IPS DF 4.7 (cell line): ENCODE results near the gene GGT5.
"Not testable (repeated sequence)": the region's sequence is repeated elsewhere in the genome, so short reads cannot be mapped to it uniquely, and the experiment has no call there.

Source experiments
- DNase-seq: peaks from one replicate; pipeline ENCODE4 v3.0.0-alpha.2; 2013; ENCODE audit warnings: low spot score; ENCODE audit errors: extremely low read depth

The GGT5 gene

GRCh38 chr22:24245030-24245431 is at the start of gene GGT5:
TSS of gene GGT5 (minus strand) at chr22:24245082. CDS start at chr22:24244725, 357 bp downstream.
- not testable (repeated sequence) for DNase-seq

- DNase-seq: not testable (repeated sequence)
Observed at GRCh38 chr22:24292202-24292830, 47.4 kb upstream of the GGT5 start.

- DNase-seq: no peak
Observed at GRCh38 chr22:24291515-24292201, 46.8 kb upstream of the GGT5 start.

- DNase-seq: no peak
Observed at GRCh38 chr22:24290459-24290858, 45.6 kb upstream of the GGT5 start.

GRCh38 chr22:24289741-24290163 is 44.9 kb upstream of the GGT5 start:
- DNase-seq: no peak

- no peak for DNase-seq
Observed at GRCh38 chr22:24289114-24289513, 44.2 kb upstream of the GGT5 start.

- not testable (repeated sequence) for DNase-seq
Observed at GRCh38 chr22:24287801-24288200, 42.9 kb upstream of the GGT5 start.

- DNase-seq: not testable (repeated sequence)
Observed at GRCh38 chr22:24287212-24287611, 42.3 kb upstream of the GGT5 start.

GRCh38 chr22:24285245-24285644 is 40.4 kb upstream of the GGT5 start:
- DNase-seq: no peak

- DNase-seq: no peak
Observed at GRCh38 chr22:24284747-24285203, 39.9 kb upstream of the GGT5 start.

- DNase-seq: no peak
Observed at GRCh38 chr22:24282401-24282800, 37.5 kb upstream of the GGT5 start.

GRCh38 chr22:24280363-24280762 is 35.5 kb upstream of the GGT5 start:
- DNase-seq: not testable (repeated sequence)

GRCh38 chr22:24274696-24275405 is 30.0 kb upstream of the GGT5 start:
- not testable (repeated sequence) for DNase-seq

- DNase-seq: not testable (repeated sequence)
Observed at GRCh38 chr22:24273906-24274305, 29.0 kb upstream of the GGT5 start.

- DNase-seq: not testable (repeated sequence)
Observed at GRCh38 chr22:24273031-24273430, 28.1 kb upstream of the GGT5 start.

- DNase-seq: no peak
Observed at GRCh38 chr22:24271386-24271854, 26.5 kb upstream of the GGT5 start.

- no peak for DNase-seq
Observed at GRCh38 chr22:24270556-24271385, 25.9 kb upstream of the GGT5 start, which contains the start of gene SPECC1L. TSS of gene SPECC1L (plus strand) at chr22:24270831. CDS start at chr22:24302232, 31,401 bp downstream.

- DNase-seq: not testable (repeated sequence)
Observed at GRCh38 chr22:24266495-24266894, 21.6 kb upstream of the GGT5 start.

GRCh38 chr22:24265734-24266133 is 20.9 kb upstream of the GGT5 start:
- no peak for DNase-seq

- DNase-seq: not testable (repeated sequence)
Observed at GRCh38 chr22:24264329-24264896, 19.5 kb upstream of the GGT5 start.

GRCh38 chr22:24263479-24263878 is 18.6 kb upstream of the GGT5 start:
- not testable (repeated sequence) for DNase-seq
